ENCODE results near the gene CELF4.

CELF4 gene

DNA sequence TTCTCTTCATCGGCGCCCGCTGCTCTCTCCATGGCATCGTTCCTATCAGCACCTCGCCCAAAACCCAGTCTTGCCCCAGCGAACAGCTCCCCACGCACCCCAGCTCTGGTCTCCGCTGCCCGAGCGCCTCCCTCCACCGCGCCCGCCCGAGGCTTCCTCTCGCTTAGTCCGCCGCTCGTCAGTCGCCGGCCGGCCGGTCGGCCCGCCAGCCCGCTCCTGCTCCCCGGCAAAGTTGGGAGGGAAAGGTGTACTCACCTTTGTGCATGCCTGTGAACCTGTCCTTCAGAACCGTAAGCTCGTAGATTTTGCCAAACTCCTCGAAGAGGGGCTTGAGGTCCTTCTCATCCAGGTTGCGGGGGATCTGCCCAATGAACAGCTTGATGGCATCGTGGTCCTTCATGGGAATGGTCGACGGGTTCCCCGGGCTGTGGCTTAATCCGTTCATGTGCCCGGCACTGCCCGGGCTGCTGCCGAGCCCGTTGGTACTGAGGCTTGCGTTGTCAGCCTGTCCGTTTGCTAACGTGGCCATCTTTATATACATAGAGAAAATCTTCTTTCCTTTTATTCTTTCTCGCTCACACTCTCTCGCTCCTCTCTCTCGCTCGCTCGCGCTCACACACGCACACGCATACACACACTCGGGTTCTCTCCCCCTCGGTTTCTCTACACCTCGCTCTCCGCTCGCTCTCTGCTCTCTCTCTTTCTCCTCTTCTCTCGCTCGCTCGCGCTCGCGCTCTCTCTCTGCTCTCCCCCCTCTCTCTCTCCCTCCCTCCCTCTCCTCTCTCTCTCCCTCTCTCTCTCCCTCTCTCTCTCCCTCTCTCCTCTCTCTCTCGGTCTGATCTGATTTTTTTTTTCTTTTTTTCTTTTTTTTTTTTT is at the start of gene CELF4:
Gene CELF4 (minus strand): TSS at position 698 of the 876 bp plus-strand sequence.
- no peak for ATAC-seq
- DNase-seq, result no peak

DNA sequence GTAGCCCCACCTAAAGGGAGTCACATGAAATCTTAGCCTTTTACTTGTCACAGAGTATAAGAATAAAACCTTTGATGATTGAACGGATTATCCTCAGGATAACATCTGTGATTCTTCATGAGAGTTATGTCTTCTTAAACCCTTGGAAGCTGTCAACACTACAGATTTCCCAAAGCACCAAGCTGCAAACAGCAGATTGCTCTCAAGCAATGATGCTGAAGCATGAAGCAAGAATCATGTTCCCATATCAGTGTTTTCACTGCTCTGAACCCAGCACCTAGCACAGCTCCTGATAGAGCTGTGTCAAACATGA is 47.6 kb upstream of the CELF4 start:
- DNase-seq (no peak), ATAC-seq (no peak)

GRCh38 chr18:37612524-37613252 is 47.1 kb upstream of the CELF4 start:
- no peak for DNase-seq
- ATAC-seq, result no peak

- no peak for DNase-seq
- no peak for ATAC-seq
Measured at GRCh38 chr18:37611614-37612279, 46.1 kb upstream of the CELF4 start.

GRCh38 chr18:37608876-37609275 is 43.3 kb upstream of the CELF4 start:
- ATAC-seq (no peak), DNase-seq (no peak)

DNA sequence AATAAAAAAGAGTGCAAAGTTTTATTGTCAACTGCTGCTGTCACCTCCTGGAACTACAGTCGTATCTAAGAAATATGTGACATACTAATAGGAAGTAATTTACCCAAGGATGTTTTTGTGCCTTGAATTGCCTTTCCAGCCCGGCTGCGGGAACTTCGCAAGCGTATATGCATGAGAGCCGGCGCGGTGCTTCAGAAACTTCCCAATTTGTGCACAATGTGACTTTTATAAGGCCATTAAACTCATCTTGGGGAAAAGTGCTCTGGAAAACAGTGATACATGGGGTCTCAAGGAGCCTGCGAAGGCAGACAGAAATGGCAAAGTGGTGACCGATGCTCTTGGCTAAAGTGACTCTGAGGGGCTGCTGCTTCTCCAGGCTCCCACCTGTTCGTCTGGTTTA is 41.7 kb upstream of the CELF4 start:
- no peak for ATAC-seq
- no peak for DNase-seq

- DNase-seq, result no peak
- ATAC-seq, result no peak
Measured at GRCh38 chr18:37604032-37604431, 38.4 kb upstream of the CELF4 start.

DNA sequence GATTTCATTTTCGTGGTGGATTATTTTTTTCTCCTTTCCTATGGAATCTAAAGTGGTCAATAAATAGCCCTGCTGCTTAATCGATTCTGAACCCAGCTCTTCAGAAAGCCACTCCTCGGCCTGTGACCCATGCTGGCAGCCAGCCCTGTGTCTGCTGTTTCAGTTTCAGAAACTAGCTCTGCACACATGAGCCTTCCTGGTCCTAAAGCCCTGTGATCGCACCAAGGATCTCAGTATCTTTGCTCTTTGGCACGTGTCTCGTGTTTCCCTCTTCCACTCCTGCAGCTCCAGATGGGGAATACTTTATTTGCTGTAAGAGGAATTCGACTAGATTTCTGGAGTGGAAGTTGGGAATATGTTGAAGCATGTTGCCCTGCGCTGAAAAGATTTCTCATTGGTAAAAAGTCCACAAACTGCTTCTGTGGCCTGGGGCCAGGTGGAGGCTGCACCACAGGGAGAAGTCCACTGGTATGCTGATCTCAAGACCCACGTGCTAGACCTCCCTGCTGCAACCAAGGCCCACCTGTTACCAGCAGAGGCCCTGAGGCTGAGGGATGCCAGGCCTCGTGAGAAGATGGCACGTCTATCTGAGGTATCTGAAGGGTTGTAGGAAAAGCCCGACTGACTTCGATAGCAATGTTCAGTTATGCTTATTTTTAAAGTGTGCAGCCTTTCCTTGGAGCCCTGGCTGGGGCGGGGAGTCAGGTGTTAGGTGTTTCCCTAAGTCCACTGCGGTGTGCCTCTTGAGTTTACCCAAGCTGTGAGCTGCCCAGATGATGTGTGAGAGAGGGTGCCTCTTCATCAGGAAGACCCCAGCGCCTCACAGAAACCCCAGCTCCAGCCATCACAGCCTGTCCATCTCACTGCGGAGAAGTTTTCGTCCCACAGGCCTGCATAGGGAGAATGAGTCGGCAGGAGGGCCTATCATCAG is 33.6 kb upstream of the CELF4 start:
- DNase-seq (no peak), ATAC-seq (no peak)

- no peak for ATAC-seq
- DNase-seq, result no peak
Measured at GRCh38 chr18:37598396-37598795, 32.8 kb upstream of the CELF4 start.

DNA sequence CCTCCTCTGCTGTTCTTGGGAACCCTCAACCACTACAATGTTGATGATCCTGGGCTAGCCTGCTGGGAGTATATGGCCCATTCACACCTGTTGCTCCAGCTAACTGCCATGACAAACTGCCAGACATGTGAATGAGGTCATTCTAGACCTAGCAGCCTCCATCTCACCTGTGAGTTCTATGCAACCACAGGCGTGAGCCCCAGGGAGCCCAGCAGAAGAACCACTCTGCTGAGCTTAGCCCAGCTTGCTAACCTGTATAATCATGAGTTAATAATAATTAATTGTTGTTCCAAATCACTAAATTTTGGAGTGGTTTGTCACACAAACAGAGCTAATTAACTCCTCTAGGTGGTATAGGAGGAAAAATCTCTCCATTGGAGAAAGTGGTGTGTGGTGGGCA is 24.7 kb upstream of the CELF4 start:
- DNase-seq (no peak), ATAC-seq (no peak)

DNA sequence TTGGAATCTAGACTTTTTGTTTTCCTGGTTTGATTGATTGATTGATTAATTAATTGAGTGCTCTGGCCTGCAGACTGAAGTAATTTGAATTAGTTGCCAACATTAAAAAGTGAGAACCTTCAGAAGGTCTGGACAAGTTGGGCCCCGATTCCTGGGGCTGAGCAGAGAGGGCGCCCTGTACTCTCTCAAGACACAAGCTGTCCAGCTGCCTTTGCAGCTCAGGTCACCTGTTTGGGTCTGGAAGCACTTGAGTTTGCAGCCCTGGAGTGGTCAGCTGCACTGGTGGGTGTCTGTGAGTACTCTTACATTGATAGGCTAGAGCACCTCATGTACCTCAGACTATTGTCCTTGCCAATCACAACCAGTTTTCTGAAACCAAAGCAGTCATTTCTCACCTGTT is 22.7 kb upstream of the CELF4 start:
- no peak for ATAC-seq
- DNase-seq, result no peak

GRCh38 chr18:37586656-37587225 is 21.1 kb upstream of the CELF4 start:
- ATAC-seq (no peak), DNase-seq (no peak)

- DNase-seq (no peak), ATAC-seq (no peak)
Measured at GRCh38 chr18:37584952-37585695, 19.5 kb upstream of the CELF4 start.

GRCh38 chr18:37584217-37584616 is 18.6 kb upstream of the CELF4 start:
- no peak for ATAC-seq

DNA sequence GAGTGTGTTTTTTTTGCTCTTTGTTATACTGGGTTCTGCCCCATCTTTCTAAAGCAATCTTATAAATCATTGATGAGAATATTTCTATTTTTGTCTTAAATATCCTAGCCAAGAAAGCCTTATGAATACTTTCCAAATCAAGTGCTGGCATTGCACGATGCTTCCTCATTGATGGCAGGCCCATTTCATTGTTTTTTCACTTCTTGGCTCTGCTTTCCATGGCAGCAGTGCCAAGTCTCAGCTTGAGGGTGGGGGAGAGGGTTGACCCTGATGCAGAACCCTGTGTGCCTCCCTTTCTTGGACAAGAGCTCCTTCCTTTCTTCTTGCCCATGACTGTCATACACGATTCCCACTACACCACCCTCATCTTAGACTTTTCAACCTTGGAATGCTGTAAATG is 16.7 kb upstream of the CELF4 start:
- DNase-seq (no peak), ATAC-seq (no peak)

More at GRCh38 chr18:37584217-37584616, 18.6 kb upstream of the CELF4 start:
- DNase-seq, result no peak

DNA sequence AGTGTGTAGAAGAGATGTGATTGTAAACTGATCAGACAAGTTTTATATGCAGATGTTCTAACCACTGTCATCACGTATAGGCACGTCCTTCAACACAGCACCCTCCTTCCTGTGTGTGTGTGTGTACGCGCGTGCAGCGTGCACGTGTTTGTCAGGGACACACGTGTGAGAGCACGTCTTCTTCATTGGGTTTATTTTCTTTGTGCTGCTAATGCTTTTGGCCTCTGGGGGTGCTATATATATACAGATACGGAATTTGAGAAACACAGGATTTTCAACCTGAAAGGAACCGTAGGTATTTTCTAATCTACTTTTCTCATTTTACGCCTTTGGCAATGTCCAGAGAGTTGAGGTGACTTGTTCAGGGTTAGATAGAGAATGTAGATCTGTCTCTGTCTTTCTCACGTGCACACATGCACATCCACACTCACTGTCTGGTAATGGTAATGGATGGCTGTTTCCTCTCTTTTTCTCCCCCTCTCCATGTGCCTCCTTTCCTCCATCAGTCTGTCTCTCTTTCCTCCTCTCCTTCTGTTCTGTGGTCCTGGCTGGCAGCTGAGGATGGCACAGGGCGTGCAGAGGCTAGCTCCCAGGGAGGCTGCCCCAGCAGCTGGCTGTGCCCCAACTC is 13.4 kb upstream of the CELF4 start:
- ATAC-seq, result no peak
- DNase-seq, result no peak

GRCh38 chr18:37578182-37578678 is 12.6 kb upstream of the CELF4 start:
- no peak for ATAC-seq
- DNase-seq, result no peak

- ATAC-seq, result no peak
Measured at GRCh38 chr18:37577051-37577611, 11.5 kb upstream of the CELF4 start.

DNA sequence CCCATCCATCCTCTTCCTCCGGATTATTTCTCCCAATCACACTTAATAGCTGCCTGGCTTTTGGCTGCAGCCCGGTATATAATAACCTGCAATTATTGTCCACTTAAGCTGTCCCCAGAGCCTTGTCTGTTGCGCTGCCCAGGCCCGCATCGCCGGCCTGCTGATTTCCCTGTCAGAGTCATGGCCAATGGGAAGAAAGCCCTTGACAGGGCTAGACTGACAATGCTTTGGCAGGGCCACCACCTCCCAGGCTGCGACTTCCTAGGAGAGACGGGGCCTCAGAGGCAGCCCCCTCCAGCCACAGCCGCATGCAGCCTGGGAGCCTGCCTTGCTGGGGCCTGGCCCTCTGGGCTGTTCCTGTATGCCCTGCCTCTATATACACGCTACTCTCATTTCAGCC is 10.0 kb upstream of the CELF4 start:
- no peak for DNase-seq
- ATAC-seq, result no peak

More at GRCh38 chr18:37577051-37577611, 11.5 kb upstream of the CELF4 start:
- no peak for DNase-seq

GRCh38 chr18:37574113-37574512 is 8.5 kb upstream of the CELF4 start:
- DNase-seq (no peak), ATAC-seq (no peak)
